ENCODE results near the gene GPC1.

DNA sequence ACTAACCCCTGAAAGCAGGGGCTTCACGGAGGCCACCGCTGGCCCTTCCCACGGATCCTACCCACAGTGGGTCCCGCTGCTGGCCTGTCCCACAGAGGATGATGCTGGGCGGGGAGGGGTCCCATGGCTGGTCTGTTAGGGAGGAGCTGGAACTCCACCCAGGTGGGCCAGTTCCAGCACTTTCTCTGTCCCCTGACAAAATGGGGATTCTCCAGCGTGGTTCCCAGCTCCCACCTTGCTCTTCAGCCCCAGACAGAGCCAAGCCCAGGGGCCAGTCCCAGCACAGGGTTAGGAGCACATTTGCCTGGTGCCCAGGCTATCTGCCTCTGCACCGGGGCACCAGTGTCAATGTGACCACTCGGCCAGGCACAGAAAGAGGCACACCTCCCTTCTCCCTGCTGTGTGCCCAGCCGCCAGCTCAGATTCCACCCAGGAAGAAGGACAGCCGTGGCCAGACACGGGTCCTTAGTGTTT lies 72.4 kb downstream of the GPC1 start:
- TF ChIP-seq, protein P1, sequence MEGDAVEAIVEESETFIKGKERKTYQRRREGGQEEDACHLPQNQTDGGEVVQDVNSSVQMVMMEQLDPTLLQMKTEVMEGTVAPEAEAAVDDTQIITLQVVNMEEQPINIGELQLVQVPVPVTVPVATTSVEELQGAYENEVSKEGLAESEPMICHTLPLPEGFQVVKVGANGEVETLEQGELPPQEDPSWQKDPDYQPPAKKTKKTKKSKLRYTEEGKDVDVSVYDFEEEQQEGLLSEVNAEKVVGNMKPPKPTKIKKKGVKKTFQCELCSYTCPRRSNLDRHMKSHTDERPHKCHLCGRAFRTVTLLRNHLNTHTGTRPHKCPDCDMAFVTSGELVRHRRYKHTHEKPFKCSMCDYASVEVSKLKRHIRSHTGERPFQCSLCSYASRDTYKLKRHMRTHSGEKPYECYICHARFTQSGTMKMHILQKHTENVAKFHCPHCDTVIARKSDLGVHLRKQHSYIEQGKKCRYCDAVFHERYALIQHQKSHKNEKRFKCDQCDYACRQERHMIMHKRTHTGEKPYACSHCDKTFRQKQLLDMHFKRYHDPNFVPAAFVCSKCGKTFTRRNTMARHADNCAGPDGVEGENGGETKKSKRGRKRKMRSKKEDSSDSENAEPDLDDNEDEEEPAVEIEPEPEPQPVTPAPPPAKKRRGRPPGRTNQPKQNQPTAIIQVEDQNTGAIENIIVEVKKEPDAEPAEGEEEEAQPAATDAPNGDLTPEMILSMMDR (IDR thresholded peaks at IDR 0.05): no peak
- TF ChIP-seq EP300 (IDR thresholded peaks at IDR 0.05): no peak

Measured in tibial nerve (tissue), 4 donors.